ENCODE data around the gene CCNF. TPM values are rescaled to one million over a fixed set of nuclear protein-coding genes. Genes with fewer than 3 reads are reported as not detected.
A peak's percentile ranks its signal among the peaks of the same experiment; 100 is the strongest.
"Not testable (repeated sequence)": the region's sequence is repeated elsewhere in the genome, so short reads cannot be mapped to it uniquely, and the experiment has no call there.

CCNF gene
- total RNA-seq, 1 donor from 2014 or later = 41.6 TPM

- H3K27me3 Mint-ChIP-seq (ENCODE audit: insufficient read depth, low read depth) = peaks cover 10% of the 10 kb centered on the region
- no peak overlapping the region for H3K4me3 Mint-ChIP-seq
- H3K4me1 Mint-ChIP-seq = peaks cover 25% of the 10 kb centered on the region
- no peak overlapping the region for H2AFZ ChIP-seq (replicated peaks)
- H3K36me3 ChIP-seq = peaks cover 5% of the 10 kb centered on the region
- H3K27ac ChIP-seq = no peak overlapping the region
- H3F3A ChIP-seq (ENCODE audit: low read depth) = peaks cover 10% of the 10 kb centered on the region
- peak; percentile 1 for DNase-seq (ENCODE audit: low spot score)
- H3K36me3 Mint-ChIP-seq = peaks cover 19% of the 10 kb centered on the region
- H3K27ac Mint-ChIP-seq = no peak overlapping the region
- H3K4me3 ChIP-seq = no peak overlapping the region
- peaks cover 7% of the 10 kb centered on the region for H3K27me3 ChIP-seq
- peaks cover 15% of the 10 kb centered on the region for H3K4me1 ChIP-seq
- no peak overlapping the region for H3K9ac ChIP-seq
- peaks cover 42% of the 10 kb centered on the region for H3K79me2 ChIP-seq (ENCODE audit: low read depth)
- H3K4me2 ChIP-seq = no peak overlapping the region
- H3K9me3 Mint-ChIP-seq = no peaks in the 10 kb centered on the region
- TF ChIP-seq EZH2phosphoT487 (IDR thresholded peaks at IDR 0.05) (no peak), EZH2 (IDR thresholded peaks at IDR 0.05) (no peak)
- TF ChIP-seq, protein P1, sequence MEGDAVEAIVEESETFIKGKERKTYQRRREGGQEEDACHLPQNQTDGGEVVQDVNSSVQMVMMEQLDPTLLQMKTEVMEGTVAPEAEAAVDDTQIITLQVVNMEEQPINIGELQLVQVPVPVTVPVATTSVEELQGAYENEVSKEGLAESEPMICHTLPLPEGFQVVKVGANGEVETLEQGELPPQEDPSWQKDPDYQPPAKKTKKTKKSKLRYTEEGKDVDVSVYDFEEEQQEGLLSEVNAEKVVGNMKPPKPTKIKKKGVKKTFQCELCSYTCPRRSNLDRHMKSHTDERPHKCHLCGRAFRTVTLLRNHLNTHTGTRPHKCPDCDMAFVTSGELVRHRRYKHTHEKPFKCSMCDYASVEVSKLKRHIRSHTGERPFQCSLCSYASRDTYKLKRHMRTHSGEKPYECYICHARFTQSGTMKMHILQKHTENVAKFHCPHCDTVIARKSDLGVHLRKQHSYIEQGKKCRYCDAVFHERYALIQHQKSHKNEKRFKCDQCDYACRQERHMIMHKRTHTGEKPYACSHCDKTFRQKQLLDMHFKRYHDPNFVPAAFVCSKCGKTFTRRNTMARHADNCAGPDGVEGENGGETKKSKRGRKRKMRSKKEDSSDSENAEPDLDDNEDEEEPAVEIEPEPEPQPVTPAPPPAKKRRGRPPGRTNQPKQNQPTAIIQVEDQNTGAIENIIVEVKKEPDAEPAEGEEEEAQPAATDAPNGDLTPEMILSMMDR (IDR thresholded peaks at IDR 0.05) = no peak
- H3K9me3 ChIP-seq (ENCODE audit: low read depth) = no peaks in the 10 kb centered on the region
- peaks cover 33% of the 10 kb centered on the region for H4K20me1 ChIP-seq (ENCODE audit: low read depth)
These were observed 3.0 kb downstream of the CCNF start for GRCh38 chr16:2432286-2432685.

GRCh38 chr16:2432801-2433505, 3.7 kb downstream of the CCNF start:
- H3K4me3 ChIP-seq = no peak overlapping the region
- Mint-ChIP-seq H3K27me3 (ENCODE audit: insufficient read depth, low read depth) (peaks cover 5% of the 10 kb centered on the region), H3K4me1 (peaks cover 19% of the 10 kb centered on the region), H3K4me3 (no peak overlapping the region), H3K27ac (no peak overlapping the region), H3K9me3 (no peaks in the 10 kb centered on the region), H3K36me3 (peaks cover 21% of the 10 kb centered on the region)
- H3F3A ChIP-seq (ENCODE audit: low read depth) = peaks cover 9% of the 10 kb centered on the region
- peaks cover 5% of the 10 kb centered on the region for H3K36me3 ChIP-seq
- no peak overlapping the region for H2AFZ ChIP-seq (replicated peaks)
- H3K79me2 ChIP-seq (ENCODE audit: low read depth) = peaks cover 42% of the 10 kb centered on the region
- H3K27ac ChIP-seq = no peak overlapping the region
- H3K9ac ChIP-seq = no peak overlapping the region
- H3K4me1 ChIP-seq = peaks cover 13% of the 10 kb centered on the region
- TF ChIP-seq EZH2 (IDR thresholded peaks at IDR 0.05) (no peak), EZH2phosphoT487 (IDR thresholded peaks at IDR 0.05) (no peak)
- TF ChIP-seq, protein P1 (IDR thresholded peaks at IDR 0.05) = no peak
- H3K4me2 ChIP-seq = no peak overlapping the region
- no peak for DNase-seq (ENCODE audit: low spot score)
- peaks cover 4% of the 10 kb centered on the region for H3K27me3 ChIP-seq
- H4K20me1 ChIP-seq (ENCODE audit: low read depth) = peaks cover 35% of the 10 kb centered on the region
- H3K9me3 ChIP-seq (ENCODE audit: low read depth) = no peaks in the 10 kb centered on the region

GRCh38 chr16:2435236-2435635, 6.0 kb downstream of the CCNF start:
- H3K9ac ChIP-seq; H3K4me1 Mint-ChIP-seq; H3K9me3 ChIP-seq (ENCODE audit: low read depth); H3K27ac Mint-ChIP-seq; H3K4me1 ChIP-seq; H3K36me3 ChIP-seq; H3K4me2 ChIP-seq; H3K27me3 ChIP-seq; H2AFZ ChIP-seq (replicated peaks); H3K9me3 Mint-ChIP-seq; H3K4me3 ChIP-seq; H3K27me3 Mint-ChIP-seq (ENCODE audit: insufficient read depth, low read depth); DNase-seq (ENCODE audit: low spot score); H3K4me3 Mint-ChIP-seq; H3K27ac ChIP-seq; H3F3A ChIP-seq (ENCODE audit: low read depth): not testable (repeated sequence)
- Histone ChIP-seq H4K20me1 (ENCODE audit: low read depth) (peaks cover 30% of the 10 kb centered on the region), H3K79me2 (ENCODE audit: low read depth) (peaks cover 33% of the 10 kb centered on the region)
- peaks cover 30% of the 10 kb centered on the region for H3K36me3 Mint-ChIP-seq

DNA sequence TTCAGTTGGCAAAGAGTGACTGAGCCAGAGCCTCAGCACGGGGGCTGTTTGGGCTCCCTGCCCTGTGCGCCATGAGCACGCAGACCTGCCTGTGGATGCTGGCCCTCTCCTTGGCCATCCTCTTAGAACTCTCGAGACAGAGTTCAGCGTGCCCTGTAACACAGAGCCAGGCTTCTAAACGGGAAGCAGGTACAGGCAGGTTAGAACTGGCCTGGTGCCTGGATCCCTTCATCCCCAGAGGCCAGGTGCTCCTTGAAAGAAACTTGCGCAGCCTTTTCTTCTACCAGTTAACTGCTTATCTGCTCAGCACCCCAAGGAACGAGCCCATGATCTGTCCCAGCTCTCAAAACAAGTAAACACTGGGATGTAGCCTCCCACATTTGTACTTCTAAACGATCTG, 6.9 kb downstream of the CCNF start:
- H3K4me3 Mint-ChIP-seq = no peak overlapping the region
- H3K36me3 ChIP-seq = peaks cover 5% of the 10 kb centered on the region
- H3K4me1 ChIP-seq = no peaks in the 10 kb centered on the region
- peaks cover 3% of the 10 kb centered on the region for H3K27me3 Mint-ChIP-seq (ENCODE audit: insufficient read depth, low read depth)
- TF ChIP-seq EZH2 (IDR thresholded peaks at IDR 0.05) (no peak), EZH2phosphoT487 (IDR thresholded peaks at IDR 0.05) (no peak)
- TF ChIP-seq, protein P1 (IDR thresholded peaks at IDR 0.05) = no peak
- DNase-seq (ENCODE audit: low spot score) = no peak
- peaks cover 22% of the 10 kb centered on the region for H4K20me1 ChIP-seq (ENCODE audit: low read depth)
- no peak overlapping the region for H2AFZ ChIP-seq (replicated peaks)
- H3K9ac ChIP-seq = no peak overlapping the region
- H3K27ac Mint-ChIP-seq = no peak overlapping the region
- no peak overlapping the region for H3K4me2 ChIP-seq
- peaks cover 24% of the 10 kb centered on the region for H3K79me2 ChIP-seq (ENCODE audit: low read depth)
- no peaks in the 10 kb centered on the region for H3K9me3 Mint-ChIP-seq
- no peak overlapping the region for H3K27ac ChIP-seq
- H3K36me3 Mint-ChIP-seq = peaks cover 30% of the 10 kb centered on the region
- H3F3A ChIP-seq (ENCODE audit: low read depth) = peaks cover under 1% of the 10 kb centered on the region
- H3K4me1 Mint-ChIP-seq = peaks cover under 1% of the 10 kb centered on the region
- no peaks in the 10 kb centered on the region for H3K9me3 ChIP-seq (ENCODE audit: low read depth)
- H3K4me3 ChIP-seq = no peak overlapping the region
- H3K27me3 ChIP-seq = no peaks in the 10 kb centered on the region
